Right atrium auricular region (tissue), 2 donors: ENCODE measurements around the gene MASTL. TPM values are rescaled to one million over a fixed set of nuclear protein-coding genes. Genes with fewer than 3 reads are reported as not detected.

Source experiments
- DNase-seq: peaks from one replicate; pipeline ENCODE4 v3.0.0-alpha.2; 2019; ENCODE audit warnings: low spot score
- H3K27ac ChIP-seq, 2 donors: fragments of 200-600 bp; sonication (generic); 1 replicate in 1 of 2; 2 replicates in 1 of 2; pipeline ENCODE4 v1.5.1; 2016 to 2019
- H3K27me3 ChIP-seq, 2 donors: fragments of 200-600 bp; sonication (generic); one replicate each; pipeline versions ENCODE4 v1.5.1 to v1.6.0; 2017 to 2019
- H3K36me3 ChIP-seq: fragments of 200-600 bp; sonication (generic); one replicate; pipeline ENCODE4 v1.5.1; 2016
- H3K4me1 ChIP-seq, 2 donors: fragments of 200-600 bp; sonication (generic); one replicate each; pipeline versions ENCODE4 v1.5.1 to v1.6.0; 2017 to 2019
- H3K4me3 ChIP-seq, 2 donors: fragments of 200-600 bp; sonication (generic); 1 replicate in 1 of 2; 2 replicates in 1 of 2; pipeline ENCODE4 v1.5.1; 2017 to 2019; ENCODE audit warnings: mild to moderate bottlenecking in 1 of 2, moderate library complexity in 1 of 2
- H3K9me3 ChIP-seq, 2 donors: fragments of 200-600 bp; sonication (generic); one replicate each; pipeline ENCODE4 v1.5.1; 2019
- total RNA-seq, 2 donors: library from RNA; depleted of rRNA; stranded (reverse); fragments of >200 nt; gene quantifications; one replicate each; pipeline ENCODE4 v1.1.0, GENCODE V29; 2016
- TF ChIP-seq, protein P1 (sequence below), 2 donors: fragments of 200-600 bp; sonication (generic); IDR thresholded peaks; one replicate each; pipeline ENCODE4 v1.5.1; 2019; ENCODE audit warnings: antibody characterized with exemption in 2 of 2

Gene MASTL
- total RNA-seq, 2 donors from 2014 or later, result 2.0 to 3.1 TPM

DNA sequence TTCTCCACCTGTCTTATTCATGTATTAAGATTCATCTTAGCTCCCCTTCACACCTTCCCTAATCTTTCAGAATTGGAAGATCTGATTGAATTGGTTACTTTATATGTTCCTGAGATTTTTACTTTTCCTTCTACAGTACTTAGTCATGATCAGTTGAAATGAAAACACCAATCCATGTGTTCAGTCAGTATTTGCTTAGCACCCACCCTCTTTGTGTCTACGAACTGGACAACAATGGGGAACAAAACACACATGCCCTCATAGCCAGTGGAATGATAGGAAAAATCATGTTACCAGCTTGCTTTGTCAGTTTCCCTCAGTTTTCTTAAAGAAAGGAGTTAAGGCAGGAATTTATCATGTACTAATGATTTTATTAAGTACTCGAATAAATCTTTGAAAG is 2.0 kb downstream of the MASTL start:
- TF ChIP-seq, protein P1, sequence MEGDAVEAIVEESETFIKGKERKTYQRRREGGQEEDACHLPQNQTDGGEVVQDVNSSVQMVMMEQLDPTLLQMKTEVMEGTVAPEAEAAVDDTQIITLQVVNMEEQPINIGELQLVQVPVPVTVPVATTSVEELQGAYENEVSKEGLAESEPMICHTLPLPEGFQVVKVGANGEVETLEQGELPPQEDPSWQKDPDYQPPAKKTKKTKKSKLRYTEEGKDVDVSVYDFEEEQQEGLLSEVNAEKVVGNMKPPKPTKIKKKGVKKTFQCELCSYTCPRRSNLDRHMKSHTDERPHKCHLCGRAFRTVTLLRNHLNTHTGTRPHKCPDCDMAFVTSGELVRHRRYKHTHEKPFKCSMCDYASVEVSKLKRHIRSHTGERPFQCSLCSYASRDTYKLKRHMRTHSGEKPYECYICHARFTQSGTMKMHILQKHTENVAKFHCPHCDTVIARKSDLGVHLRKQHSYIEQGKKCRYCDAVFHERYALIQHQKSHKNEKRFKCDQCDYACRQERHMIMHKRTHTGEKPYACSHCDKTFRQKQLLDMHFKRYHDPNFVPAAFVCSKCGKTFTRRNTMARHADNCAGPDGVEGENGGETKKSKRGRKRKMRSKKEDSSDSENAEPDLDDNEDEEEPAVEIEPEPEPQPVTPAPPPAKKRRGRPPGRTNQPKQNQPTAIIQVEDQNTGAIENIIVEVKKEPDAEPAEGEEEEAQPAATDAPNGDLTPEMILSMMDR (IDR thresholded peaks at IDR 0.05), result no peak
- H3K4me3 ChIP-seq, result no peak overlapping the region
- H3K27ac ChIP-seq, result no peak overlapping the region
- no peaks in the 10 kb centered on the region for H3K9me3 ChIP-seq
- peaks cover 0 to 22% of the 10 kb centered on the region in 2 donors for H3K4me1 ChIP-seq
- no peaks in the 10 kb centered on the region for H3K27me3 ChIP-seq
- H3K36me3 ChIP-seq, result peaks cover 6% of the 10 kb centered on the region
- no peak for DNase-seq

DNA sequence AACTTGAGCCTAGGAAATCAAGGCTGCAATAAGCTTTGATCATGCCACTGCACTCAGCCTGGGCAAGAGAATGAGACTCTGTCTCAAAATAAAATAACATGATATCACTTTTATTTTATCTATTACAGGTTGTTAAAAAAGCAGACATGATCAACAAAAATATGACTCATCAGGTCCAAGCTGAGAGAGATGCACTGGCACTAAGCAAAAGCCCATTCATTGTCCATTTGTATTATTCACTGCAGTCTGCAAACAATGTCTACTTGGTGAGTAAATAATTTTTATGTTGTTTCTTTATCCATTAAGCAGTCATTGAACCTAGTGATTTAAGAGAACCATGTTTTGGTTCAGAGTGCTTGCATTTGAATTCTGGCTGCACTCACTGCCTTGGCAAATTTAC is 3.3 kb downstream of the MASTL start:
- H3K4me3 ChIP-seq, result no peak overlapping the region
- TF ChIP-seq, protein P1 (IDR thresholded peaks at IDR 0.05), result no peak
- peaks cover 6% of the 10 kb centered on the region for H3K36me3 ChIP-seq
- H3K4me1 ChIP-seq, result peaks cover 0 to 10% of the 10 kb centered on the region in 2 donors
- H3K9me3 ChIP-seq, result no peaks in the 10 kb centered on the region
- H3K27ac ChIP-seq, result no peak overlapping the region
- H3K27me3 ChIP-seq, result no peaks in the 10 kb centered on the region
- no peak for DNase-seq

DNA sequence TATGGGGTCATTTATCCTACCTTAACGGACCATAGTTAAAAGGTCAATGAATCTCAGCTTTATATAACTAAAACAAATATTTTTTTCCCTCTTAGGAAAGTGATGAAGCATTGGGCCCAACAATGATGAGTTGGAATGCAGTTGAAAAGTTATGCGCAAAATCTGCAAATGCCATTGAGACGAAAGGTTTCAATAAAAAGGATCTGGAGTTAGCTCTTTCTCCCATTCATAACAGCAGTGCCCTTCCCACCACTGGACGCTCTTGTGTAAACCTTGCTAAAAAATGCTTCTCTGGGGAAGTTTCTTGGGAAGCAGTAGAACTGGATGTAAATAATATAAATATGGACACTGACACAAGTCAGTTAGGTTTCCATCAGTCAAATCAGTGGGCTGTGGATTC is 14.7 kb downstream of the MASTL start:
- Histone ChIP-seq H3K4me3 (no peak overlapping the region), H3K27ac (no peak overlapping the region), H3K36me3 (peaks cover 12% of the 10 kb centered on the region), H3K27me3 (no peaks in the 10 kb centered on the region), H3K9me3 (no peaks in the 10 kb centered on the region), H3K4me1 (no peaks in the 10 kb centered on the region)
- TF ChIP-seq, protein P1 (IDR thresholded peaks at IDR 0.05), result no peak
- no peak for DNase-seq

DNA sequence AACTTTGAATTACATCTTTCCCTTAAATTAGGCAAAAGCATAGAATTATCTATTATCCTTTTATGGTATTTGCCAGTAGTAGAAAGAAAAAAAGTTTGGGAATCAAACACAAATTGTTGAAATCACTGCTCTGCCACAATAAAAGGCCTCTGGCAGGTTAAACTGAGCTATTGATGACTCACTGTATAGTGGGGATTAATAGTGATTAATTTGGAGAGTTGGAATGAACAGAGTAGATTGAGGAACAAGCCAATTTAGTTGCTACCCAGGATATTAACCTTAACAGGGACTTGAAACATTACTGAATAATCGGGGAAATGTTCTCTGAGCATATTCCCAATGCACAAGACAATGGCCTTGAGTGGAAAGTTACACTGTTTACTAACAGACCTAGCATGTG is 33.1 kb downstream of the MASTL start:
- no peaks in the 10 kb centered on the region for H3K9me3 ChIP-seq
- no peaks in the 10 kb centered on the region for H3K27me3 ChIP-seq
- no peaks in the 10 kb centered on the region for H3K4me1 ChIP-seq
- no peak for DNase-seq
- H3K36me3 ChIP-seq, result no peaks in the 10 kb centered on the region
- no peak overlapping the region for H3K27ac ChIP-seq
- no peak overlapping the region for H3K4me3 ChIP-seq
- TF ChIP-seq, protein P1 (IDR thresholded peaks at IDR 0.05), result no peak

DNA sequence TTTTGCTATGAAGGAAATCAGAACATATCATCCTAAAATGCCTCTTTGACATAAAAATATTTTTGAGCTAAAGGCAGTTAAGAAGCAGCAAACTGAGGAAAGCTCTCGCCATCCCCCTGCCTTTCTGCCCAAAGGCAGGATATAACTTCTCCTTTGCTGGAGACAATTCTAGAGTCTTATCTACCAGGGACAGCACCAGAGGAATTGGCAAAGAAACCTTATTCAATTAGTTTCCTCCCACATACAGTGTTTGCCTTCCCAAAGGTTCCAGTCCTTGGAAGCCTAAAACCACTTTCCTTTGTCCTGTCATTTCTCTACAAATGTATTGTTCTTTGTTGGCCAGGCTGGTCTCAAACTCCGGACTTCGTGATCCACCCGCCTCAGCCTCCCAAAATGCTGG is 33.7 kb downstream of the MASTL start:
- DNase-seq, result no peak
- H3K36me3 ChIP-seq, result no peaks in the 10 kb centered on the region
- TF ChIP-seq, protein P1 (IDR thresholded peaks at IDR 0.05), result no peak
- H3K27ac ChIP-seq, result no peak overlapping the region
- H3K4me1 ChIP-seq, result no peaks in the 10 kb centered on the region
- H3K27me3 ChIP-seq, result no peaks in the 10 kb centered on the region
- no peaks in the 10 kb centered on the region for H3K9me3 ChIP-seq
- H3K4me3 ChIP-seq, result no peak overlapping the region

DNA sequence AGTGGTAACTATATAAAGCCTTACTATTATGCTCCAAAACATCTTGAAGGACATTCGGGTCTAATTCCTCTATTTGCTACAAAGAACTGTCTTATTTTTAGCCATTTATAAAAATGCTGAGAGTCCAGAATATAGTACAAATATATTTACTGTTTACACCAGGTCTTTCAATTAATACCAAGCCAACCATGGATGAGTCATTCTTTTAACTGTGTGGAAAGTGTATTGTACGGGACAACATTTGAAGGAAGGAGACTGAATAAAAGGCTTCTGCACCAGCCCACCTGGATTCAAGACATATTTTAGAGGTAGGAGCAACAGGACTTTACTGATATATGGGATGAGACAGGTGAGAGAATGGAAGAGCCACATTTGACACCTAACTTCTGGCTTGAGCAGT is 35.4 kb downstream of the MASTL start:
- H3K36me3 ChIP-seq, result peaks cover 3% of the 10 kb centered on the region
- no peak overlapping the region for H3K4me3 ChIP-seq
- H3K4me1 ChIP-seq, result no peaks in the 10 kb centered on the region
- TF ChIP-seq, protein P1 (IDR thresholded peaks at IDR 0.05), result no peak
- H3K9me3 ChIP-seq, result no peaks in the 10 kb centered on the region
- no peak for DNase-seq
- H3K27ac ChIP-seq, result no peak overlapping the region
- H3K27me3 ChIP-seq, result no peaks in the 10 kb centered on the region
